ENCODE data around the gene HLA-DOA. TPM values are rescaled to one million over a fixed set of nuclear protein-coding genes. Genes with fewer than 3 reads are reported as not detected.

HLA-DOA gene
- total and polyA plus RNA-seq, 2 of the 8 experiments (the other 6 are each of a cell fraction or from before 2014, with no cell fraction given): 23.7 to 89.0 TPM

GRCh38 chr6:32960563-32960962, 48.8 kb downstream of the HLA-DOA start:
- no peak overlapping the region for H3K23ac ChIP-seq (ENCODE audit: insufficient read length)
- no peak overlapping the region for H2BK12ac ChIP-seq (ENCODE audit: low read depth, low read length)
- no peak overlapping the region for H3K56ac ChIP-seq (replicated peaks; ENCODE audit: insufficient read length, low read depth, low read length)
- no peaks in the 10 kb centered on the region for H3K27me3 ChIP-seq (replicated peaks in 1 of 4; ENCODE audit: control insufficient read depth in 3 of 4, extremely low read depth in 1 of 4, insufficient read depth in 3 of 4, low read length in 3 of 4)
- H2BK120ac ChIP-seq (replicated peaks; ENCODE audit: low read depth, low read length): no peak overlapping the region
- H3K79me2 ChIP-seq (ENCODE audit: control insufficient read depth in 1 of 2, insufficient read depth in 2 of 2, low read length in 2 of 2): peaks cover under 1 to 44% of the 10 kb centered on the region in 2 experiments; a peak in 3 of 4 replicates
- H3K4me2 ChIP-seq (ENCODE audit: insufficient read depth in 1 of 2, low read depth in 2 of 2, low read length in 2 of 2): no peak overlapping the region
- no peak overlapping the region for H2BK5ac ChIP-seq (ENCODE audit: low read depth, low read length)
- H3K4me1 ChIP-seq (replicated peaks in 1 of 4; ENCODE audit: control insufficient read depth in 3 of 4, insufficient read depth in 4 of 4, low read length in 3 of 4): no peaks in the 10 kb centered on the region
- no peak overlapping the region for H3K9ac ChIP-seq (replicated peaks in 1 of 4; ENCODE audit: extremely low read depth in 1 of 4, low read depth in 3 of 4, low read length in 3 of 4)
- H3K36me3 ChIP-seq (ENCODE audit: control insufficient read depth in 2 of 4, insufficient read depth in 4 of 4, low read length in 3 of 4): no peaks in the 10 kb centered on the region
- H3K23me2 ChIP-seq (ENCODE audit: low read depth, low read length): no peaks in the 10 kb centered on the region
- no peak overlapping the region for H3K14ac ChIP-seq (ENCODE audit: insufficient read length)
- no peak overlapping the region for H4K8ac ChIP-seq (ENCODE audit: extremely low read depth, insufficient read depth, low read length)
- peaks cover 0 to 9% of the 10 kb centered on the region in 2 experiments for H4K20me1 ChIP-seq (replicated peaks in 1 of 2; ENCODE audit: control insufficient read depth in 1 of 2, insufficient read depth in 2 of 2, low read length in 2 of 2)
- no peak overlapping the region for H4K5ac ChIP-seq (ENCODE audit: insufficient read length, low read depth, low read length)
- no peak overlapping the region for H3K4me3 ChIP-seq (ENCODE audit: extremely low read depth in 1 of 4, insufficient read depth in 2 of 4, low read depth in 3 of 4, low read length in 4 of 4)
- H2BK15ac ChIP-seq (ENCODE audit: low read length): no peak overlapping the region
- 100% methylated on average over 4 of the region's 5 CpGs; no CpG with 5 or more reads in 1 of the 2 experiments for WGBS, 2 experiments (ENCODE audit: extremely low coverage in 1 of 2, insufficient coverage in 1 of 2, insufficient read length in 1 of 2, insufficient replicate concordance in 2 of 2, low coverage in 1 of 2, low lambda C conversion rate in 2 of 2, missing lambda C conversion rate in 1 of 2)
- no peaks in the 10 kb centered on the region; the same call in 1 of the 2 replicates for H3K79me1 ChIP-seq (ENCODE audit: low read depth, low read length)
- no peak overlapping the region for H2AK5ac ChIP-seq (ENCODE audit: low read depth, low read length)
- H2AFZ ChIP-seq (ENCODE audit: low read length): no peak overlapping the region
- POLR2A ChIA-PET (ENCODE audit: partially characterized antibody): interaction anchor here (33.3 kb wide), 1 partner anchor 19 kb away, joined by 1158 read pairs; the partner anchor contains the start of gene BRD2
- no peak overlapping the region for H4K91ac ChIP-seq (replicated peaks; ENCODE audit: insufficient read length, low read length)
- no peak overlapping the region for H3K4ac ChIP-seq (replicated peaks; ENCODE audit: insufficient read length, low read depth, low read length)
- no peaks in the 10 kb centered on the region; a peak in 1 of 4 replicates for H3K9me3 ChIP-seq (ENCODE audit: insufficient read depth in 2 of 2, low read depth in 1 of 2, low read length in 1 of 2)
- no peak overlapping the region for H3K27ac ChIP-seq (ENCODE audit: low read depth, low read length)
- no peak overlapping the region for H2BK20ac ChIP-seq (ENCODE audit: low read length)
- FAIRE-seq (no peak), DNase-seq (ENCODE audit: low read depth in 1 of 2, low spot score in 2 of 2) (no peak)
- CTCF ChIA-PET (ENCODE audit: partially characterized antibody): interaction anchor here (1.4 to 1.5 kb wide), 2 partner anchors 26 to 27 kb away, joined by 4 to 8 read pairs; no protein-coding TSS in a partner anchor
- TF ChIP-seq NANOG (IDR thresholded peaks at IDR 0.05; ENCODE audit: insufficient read depth, low read depth, low read length, poor library complexity, severe bottlenecking): no peak
- TF ChIP-seq TCF12 (IDR thresholded peaks at IDR 0.05; ENCODE audit: low read depth, low read length): no peak
- no peak for TF ChIP-seq PHF8 (conservative IDR thresholded peaks at IDR 0.05; ENCODE audit: low read depth, low read length)
- TF ChIP-seq SIN3A (conservative IDR thresholded peaks at IDR 0.05 in 1 of 2, IDR thresholded peaks at IDR 0.05 in 1 of 2; ENCODE audit: low read depth in 1 of 2, low read length in 2 of 2): no peak
- no peak for TF ChIP-seq SAP30 (IDR thresholded peaks at IDR 0.05; ENCODE audit: insufficient read depth, insufficient replicate concordance, low read length)
- TF ChIP-seq TEAD4 (IDR thresholded peaks at IDR 0.05; ENCODE audit: low read depth, low read length): no peak
- no peak for TF ChIP-seq KDM4A (IDR thresholded peaks at IDR 0.05; ENCODE audit: low read depth, low read length, severe bottlenecking)
- TF ChIP-seq SRF (IDR thresholded peaks at IDR 0.05; ENCODE audit: low read depth, low read length): no peak
- no peak overlapping the region for H3K18ac ChIP-seq (ENCODE audit: extremely low read depth, low read length)

Measured in H1 (cell line).